ENCODE data around the gene MYO6.

GRCh38 chr6:75776461-75776860 lies 27.4 kb downstream of the MYO6 start:
- TF ChIP-seq CTCF (IDR thresholded peaks at IDR 0.05), result no peak
- TF ChIP-seq POLR2A (IDR thresholded peaks at IDR 0.05), result no peak
- no peak for TF ChIP-seq POLR2AphosphoS5 (IDR thresholded peaks at IDR 0.05; ENCODE audit: insufficient read depth in 1 of 2, low read depth in 1 of 2)
